Panc1 (cell line): ENCODE measurements around the gene TUBB2B. TPM values are rescaled to one million over a fixed set of nuclear protein-coding genes. Genes with fewer than 3 reads are reported as not detected.

ENCODE experiments used
- ATAC-seq: fragments of 200-7000 bp; cut with Tn5 transposase; 2 replicates; pipeline ENCODE4 v1.9.1; 2020; ENCODE audit warnings: mild to moderate bottlenecking, moderate library complexity
- BruUV-seq: library from RNA; stranded (reverse); fragments of 400-500 nt; replicated peaks from 2 replicates; lab custom pipeline; 2021; lab: Mats Ljungman, UMichigan
- CTCF ChIA-PET: fragments of 300-600 bp; sonication (Branson Sonifier 250); formaldehyde crosslinking; loops from one replicate; lab custom pipeline; 2022; ENCODE audit warnings: antibody characterized with exemption; lab: Charles Lee
- POLR2A ChIA-PET: fragments of 300-600 bp; sonication (Branson Sonifier 250); formaldehyde crosslinking; loops from one replicate; lab custom pipeline; 2022; ENCODE audit warnings: antibody characterized with exemption; lab: Charles Lee
- DNase-seq: peaks from one replicate; pipeline ENCODE4 v3.0.0-alpha.2; 2010; ENCODE audit warnings: low read depth, low spot score
- H3K27ac ChIP-seq: 2 replicates; pipeline ENCODE4 v1.5.1; 2011; ENCODE audit warnings: mild to moderate bottlenecking, low read length, inconsistent platforms
- H3K27me3 ChIP-seq: fragments of 200-500 bp; sonication (Bioruptor generic); 2 replicates; pipeline ENCODE4 v1.6.0; 2014; ENCODE audit warnings: low read length, inconsistent platforms; ENCODE audit not compliant: control insufficient read depth, insufficient read depth
- H3K36me3 ChIP-seq: fragments of 200-500 bp; sonication (Bioruptor generic); 2 replicates; pipeline ENCODE4 v1.5.1; 2014; ENCODE audit warnings: inconsistent platforms, mild to moderate bottlenecking, low read length, moderate library complexity; ENCODE audit not compliant: control insufficient read depth, insufficient read depth
- H3K4me1 ChIP-seq: 2 replicates; pipeline ENCODE4 v1.5.1; 2011; ENCODE audit warnings: inconsistent platforms, mild to moderate bottlenecking, low read length, moderate library complexity; ENCODE audit not compliant: control insufficient read depth, insufficient read depth
- H3K4me3 ChIP-seq, 2 experiments: 2 replicates each; pipeline ENCODE4 v1.5.1; 2011 to 2012; ENCODE audit warnings: low read depth in 2 of 2, low read length in 2 of 2, mild to moderate bottlenecking in 2 of 2, inconsistent platforms in 1 of 2, moderate library complexity in 1 of 2
- H3K9me3 ChIP-seq: fragments of 200-500 bp; sonication (Bioruptor generic); 2 replicates; pipeline ENCODE4 v1.5.1; 2014; ENCODE audit warnings: low read depth, mild to moderate bottlenecking, inconsistent platforms, low read length, moderate library complexity; ENCODE audit not compliant: control insufficient read depth, insufficient read depth
- CTCF ChIP-seq: fragments of 450-650 bp; IDR thresholded peaks from 2 replicates; pipeline ENCODE4 v1.5.1; 2017; ENCODE audit warnings: mild to moderate bottlenecking
- POLR2AphosphoS5 ChIP-seq: IDR thresholded peaks from 2 replicates; pipeline ENCODE4 v1.6.1; 2012; ENCODE audit warnings: mild to moderate bottlenecking, low read depth, low read length, moderate library complexity
- SIN3A ChIP-seq: IDR thresholded peaks from 2 replicates; pipeline ENCODE4 v1.6.1; 2012; ENCODE audit warnings: low read depth, mild to moderate bottlenecking, low read length, moderate library complexity, borderline replicate concordance; ENCODE audit not compliant: insufficient read depth
- TCF7L2 ChIP-seq: IDR thresholded peaks from 2 replicates; pipeline ENCODE4 v1.6.1; 2011; ENCODE audit warnings: mild to moderate bottlenecking, low read depth, low read length, inconsistent platforms
- in situ Hi-C: cut with HindIII; loops from 2 replicates; pipeline ENCODE4 v1.10.0; 2016; ENCODE audit warnings: low sequenced_read_pairs, low pct_unique_long_range_greater_than_20kb
- intact Hi-C: fragments of 100-400 bp; cut with micrococcal nuclease; formaldehyde crosslinking; loops from one replicate; pipeline ENCODE4 v1.10.0; 2022; ENCODE audit not compliant: unreplicated experiment
- total RNA-seq: library from RNA; stranded (reverse); gene quantifications from one replicate; pipeline ENCODE4 v1.2.1, GENCODE V29; 2021; ENCODE audit not compliant: unreplicated experiment
- TF ChIP-seq, protein P1 (sequence below), 2 experiments: IDR thresholded peaks; 2 replicates each; pipeline ENCODE4 v1.6.1; 2011 to 2012; ENCODE audit warnings: low read depth in 2 of 2, control low read depth in 1 of 2, low read length in 1 of 2, mild to moderate bottlenecking in 1 of 2, moderate library complexity in 1 of 2; ENCODE audit not compliant: insufficient read depth in 1 of 2

The TUBB2B gene
- total RNA-seq, 1 experiment from 2014 or later: 22.7 TPM

DNA sequence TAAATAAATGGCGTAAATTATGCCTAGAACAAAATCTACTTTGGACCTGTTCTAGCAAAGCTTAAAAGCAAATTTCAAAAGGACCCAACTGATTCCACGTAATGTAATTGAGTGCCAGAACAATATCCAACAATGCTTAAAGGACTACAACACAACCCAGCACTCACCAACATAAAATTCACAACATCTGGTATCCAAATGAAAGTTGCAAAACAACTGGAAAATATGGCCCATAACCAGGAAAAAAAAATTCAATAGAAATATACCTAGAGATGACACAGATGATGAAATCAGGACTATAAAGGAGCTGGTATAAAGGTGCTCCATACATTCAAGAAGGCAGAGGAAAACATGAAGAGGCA lies 14.1 kb downstream of the TUBB2B start:
- TF ChIP-seq, protein P1, sequence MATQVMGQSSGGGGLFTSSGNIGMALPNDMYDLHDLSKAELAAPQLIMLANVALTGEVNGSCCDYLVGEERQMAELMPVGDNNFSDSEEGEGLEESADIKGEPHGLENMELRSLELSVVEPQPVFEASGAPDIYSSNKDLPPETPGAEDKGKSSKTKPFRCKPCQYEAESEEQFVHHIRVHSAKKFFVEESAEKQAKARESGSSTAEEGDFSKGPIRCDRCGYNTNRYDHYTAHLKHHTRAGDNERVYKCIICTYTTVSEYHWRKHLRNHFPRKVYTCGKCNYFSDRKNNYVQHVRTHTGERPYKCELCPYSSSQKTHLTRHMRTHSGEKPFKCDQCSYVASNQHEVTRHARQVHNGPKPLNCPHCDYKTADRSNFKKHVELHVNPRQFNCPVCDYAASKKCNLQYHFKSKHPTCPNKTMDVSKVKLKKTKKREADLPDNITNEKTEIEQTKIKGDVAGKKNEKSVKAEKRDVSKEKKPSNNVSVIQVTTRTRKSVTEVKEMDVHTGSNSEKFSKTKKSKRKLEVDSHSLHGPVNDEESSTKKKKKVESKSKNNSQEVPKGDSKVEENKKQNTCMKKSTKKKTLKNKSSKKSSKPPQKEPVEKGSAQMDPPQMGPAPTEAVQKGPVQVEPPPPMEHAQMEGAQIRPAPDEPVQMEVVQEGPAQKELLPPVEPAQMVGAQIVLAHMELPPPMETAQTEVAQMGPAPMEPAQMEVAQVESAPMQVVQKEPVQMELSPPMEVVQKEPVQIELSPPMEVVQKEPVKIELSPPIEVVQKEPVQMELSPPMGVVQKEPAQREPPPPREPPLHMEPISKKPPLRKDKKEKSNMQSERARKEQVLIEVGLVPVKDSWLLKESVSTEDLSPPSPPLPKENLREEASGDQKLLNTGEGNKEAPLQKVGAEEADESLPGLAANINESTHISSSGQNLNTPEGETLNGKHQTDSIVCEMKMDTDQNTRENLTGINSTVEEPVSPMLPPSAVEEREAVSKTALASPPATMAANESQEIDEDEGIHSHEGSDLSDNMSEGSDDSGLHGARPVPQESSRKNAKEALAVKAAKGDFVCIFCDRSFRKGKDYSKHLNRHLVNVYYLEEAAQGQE (IDR thresholded peaks at IDR 0.05; ENCODE audit: insufficient read depth in 1 of 2, low read depth in 2 of 2, low read length in 1 of 2): no peak
- no peak for TF ChIP-seq CTCF
- no peak for TF ChIP-seq SIN3A
- TF ChIP-seq TCF7L2: no peak
- no peak for TF ChIP-seq POLR2AphosphoS5
- ATAC-seq: no peak
- no peaks in the 10 kb centered on the region; the same call in 1 of the 2 replicates for H3K27me3 ChIP-seq
- H3K9me3 ChIP-seq: no peaks in the 10 kb centered on the region
- no TSS peak for BruUV-seq
- intact Hi-C loops (no loop called here), in situ Hi-C loops (no loop called here)
- CTCF ChIA-PET: no interaction called here
- peaks cover 10% of the 10 kb centered on the region for H3K4me1 ChIP-seq
- POLR2A ChIA-PET: interaction anchor here (0.5 kb wide), 1 partner anchor 19 kb away, joined by 8 read pairs; no protein-coding TSS in a partner anchor
- H3K27ac ChIP-seq: no peak overlapping the region
- no peaks in the 10 kb centered on the region for H3K36me3 ChIP-seq
- DNase-seq: no peak
- no peak overlapping the region for H3K4me3 ChIP-seq

GRCh38 chr6:3212261-3212660 lies 15.2 kb downstream of the TUBB2B start:
- in situ Hi-C loops: no loop called here
- CTCF ChIA-PET: no interaction called here
- no TSS peak for BruUV-seq
- intact Hi-C loops: no loop called here
- TF ChIP-seq SIN3A (no peak), POLR2AphosphoS5 (no peak), TCF7L2 (no peak), CTCF (no peak)
- TF ChIP-seq, protein P1 (IDR thresholded peaks at IDR 0.05; ENCODE audit: insufficient read depth in 1 of 2, low read depth in 2 of 2, low read length in 1 of 2): no peak
- Histone ChIP-seq H3K9me3 (no peaks in the 10 kb centered on the region), H3K4me1 (peaks cover 10% of the 10 kb centered on the region), H3K27me3 (no peaks in the 10 kb centered on the region), H3K36me3 (no peaks in the 10 kb centered on the region), H3K27ac (no peak overlapping the region), H3K4me3 (no peak overlapping the region)
- ATAC-seq (no peak), DNase-seq (no peak)
- POLR2A ChIA-PET: interaction anchor here (0.6 kb wide), 1 partner anchor 33 kb away, joined by 10 read pairs; no protein-coding TSS in a partner anchor
